ENCODE measurements around the gene DSCAM. TPM values are rescaled to one million over a fixed set of nuclear protein-coding genes. Genes with fewer than 3 reads are reported as not detected.
A peak's percentile ranks its signal among the peaks of the same experiment; 100 is the strongest.

Gene DSCAM
- total RNA-seq, 4 donors from 2014 or later, result not detected

DNA sequence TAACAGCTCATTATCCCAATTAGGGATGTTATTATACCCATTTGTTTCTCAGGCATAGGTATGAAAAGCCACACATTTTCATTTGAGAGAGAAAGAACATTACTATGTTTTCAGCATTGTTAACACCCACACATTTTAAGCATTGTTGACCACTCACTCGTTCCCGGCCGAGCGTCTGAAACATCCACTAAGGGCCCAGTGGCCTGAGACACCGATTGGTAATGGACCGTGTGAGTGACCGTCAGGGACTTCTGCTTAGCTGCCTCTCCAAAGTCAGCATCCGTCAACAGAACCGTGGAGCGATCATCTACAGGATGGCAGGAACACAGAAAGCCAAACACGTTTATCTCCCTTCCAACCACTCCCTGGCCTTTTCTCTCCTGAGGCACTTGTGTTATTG lies 795.2 kb downstream of the DSCAM start:
- Histone ChIP-seq H3K9me3 (peaks cover 0 to 3% (median 0%) of the 10 kb centered on the region in 3 donors), H3K36me3 (no peaks in the 10 kb centered on the region), H3K4me3 (no peak overlapping the region), H3K4me1 (peaks cover 16 to 78% (median 21%) of the 10 kb centered on the region in 3 donors), H3K27ac (peak overlapping the region; percentile 84 to 99 (median 89)), H3K27me3 (no peaks in the 10 kb centered on the region)
- TF ChIP-seq EP300 (IDR thresholded peaks at IDR 0.05) (no peak), POLR2A (IDR thresholded peaks at IDR 0.05) (no peak)
- 67 to 90% methylated on average over 4 to 11 of the region's 11 CpGs for WGBS, 2 donors (ENCODE audit: low coverage in 1 of 2)
- no peak for ATAC-seq

DNA sequence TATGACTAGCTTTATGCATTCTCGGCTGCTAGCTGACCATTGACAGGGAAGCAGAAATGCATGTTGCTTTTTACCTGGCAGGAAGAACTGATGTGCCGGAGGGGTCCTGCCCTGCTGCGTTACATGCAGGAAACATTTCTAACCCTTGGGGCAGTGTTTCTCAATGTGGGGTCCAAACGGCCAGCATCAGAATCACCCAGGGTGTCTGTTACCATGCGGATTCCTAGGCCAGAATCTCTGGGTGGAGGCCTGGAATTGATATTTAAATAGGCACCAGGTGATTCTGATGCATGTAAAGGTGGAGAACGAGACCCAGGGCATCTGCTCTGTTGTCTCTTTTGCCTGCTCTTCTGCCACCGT lies 797.0 kb downstream of the DSCAM start:
- Histone ChIP-seq H3K27me3 (no peaks in the 10 kb centered on the region), H3K27ac (peak overlapping the region; percentile 82 to 97 (median 88)), H3K4me1 (peaks cover 17 to 83% (median 21%) of the 10 kb centered on the region in 3 donors), H3K9me3 (no peaks in the 10 kb centered on the region), H3K4me3 (no peak overlapping the region), H3K36me3 (no peaks in the 10 kb centered on the region)
- WGBS, 2 donors (ENCODE audit: low coverage in 1 of 2), result 44 to 50% methylated on average over 4 to 7 of the region's 7 CpGs
- no peak for ATAC-seq
- TF ChIP-seq POLR2AphosphoS5 (IDR thresholded peaks at IDR 0.05) (no peak), CTCF (IDR thresholded peaks at IDR 0.05) (peak in 2 of 4 experiments; percentile 16 to 19)

DNA sequence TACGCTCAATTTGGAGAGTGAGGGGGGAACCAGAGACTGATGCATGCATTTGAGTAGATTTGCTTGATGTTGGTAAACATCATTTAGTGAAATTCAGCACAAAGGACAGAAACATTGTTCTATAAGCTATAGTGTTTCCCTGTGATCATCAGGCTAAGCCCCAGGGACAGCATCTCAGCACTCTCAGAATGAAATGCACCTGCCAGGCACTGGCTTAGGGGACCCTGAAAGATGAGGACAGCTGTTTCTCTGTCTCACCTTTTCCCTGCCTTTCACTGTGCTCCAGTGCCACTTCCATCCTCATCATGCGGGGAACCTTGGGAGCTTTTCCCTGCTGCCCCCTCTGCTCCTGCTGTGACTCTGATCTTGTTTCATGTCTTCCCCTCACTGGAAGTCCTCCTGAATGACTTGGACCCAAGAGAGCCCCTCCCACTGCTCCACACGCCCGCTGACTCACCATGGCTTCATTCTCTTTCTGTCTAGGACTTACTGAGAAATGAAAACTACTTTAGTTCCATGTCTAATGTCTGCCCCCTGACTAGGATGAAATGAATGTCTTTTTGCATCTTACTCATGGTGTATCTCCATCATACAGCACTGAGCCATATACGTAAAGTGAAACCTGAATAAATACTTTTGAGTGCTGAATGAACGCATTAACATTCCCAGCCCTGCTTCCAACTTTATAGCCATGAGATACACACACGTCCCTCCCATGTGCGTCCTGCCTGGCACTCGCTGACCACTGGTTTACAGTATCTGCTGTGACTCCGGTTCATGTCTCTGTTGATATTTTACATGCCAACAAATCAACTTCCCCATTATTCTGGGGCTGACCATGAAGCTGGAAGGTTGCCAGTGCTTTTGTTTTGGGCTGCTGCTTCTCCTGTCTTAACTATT lies 797.7 kb downstream of the DSCAM start:
- no peaks in the 10 kb centered on the region for H3K9me3 ChIP-seq
- ATAC-seq, result peak; percentile 44
- peak overlapping the region; percentile 82 to 97 (median 88) for H3K27ac ChIP-seq
- no peaks in the 10 kb centered on the region for H3K36me3 ChIP-seq
- TF ChIP-seq POLR2AphosphoS5 (IDR thresholded peaks at IDR 0.05), result peak; percentile 76
- TF ChIP-seq EP300 (IDR thresholded peaks at IDR 0.05), result no peak
- 0 to 27% methylated on average over 4 to 10 of the region's 10 CpGs for WGBS, 2 donors (ENCODE audit: low coverage in 1 of 2)
- peaks cover 17 to 77% (median 21%) of the 10 kb centered on the region in 3 donors for H3K4me1 ChIP-seq
- no peaks in the 10 kb centered on the region for H3K27me3 ChIP-seq
- H3K4me3 ChIP-seq, result no peak overlapping the region

DNA sequence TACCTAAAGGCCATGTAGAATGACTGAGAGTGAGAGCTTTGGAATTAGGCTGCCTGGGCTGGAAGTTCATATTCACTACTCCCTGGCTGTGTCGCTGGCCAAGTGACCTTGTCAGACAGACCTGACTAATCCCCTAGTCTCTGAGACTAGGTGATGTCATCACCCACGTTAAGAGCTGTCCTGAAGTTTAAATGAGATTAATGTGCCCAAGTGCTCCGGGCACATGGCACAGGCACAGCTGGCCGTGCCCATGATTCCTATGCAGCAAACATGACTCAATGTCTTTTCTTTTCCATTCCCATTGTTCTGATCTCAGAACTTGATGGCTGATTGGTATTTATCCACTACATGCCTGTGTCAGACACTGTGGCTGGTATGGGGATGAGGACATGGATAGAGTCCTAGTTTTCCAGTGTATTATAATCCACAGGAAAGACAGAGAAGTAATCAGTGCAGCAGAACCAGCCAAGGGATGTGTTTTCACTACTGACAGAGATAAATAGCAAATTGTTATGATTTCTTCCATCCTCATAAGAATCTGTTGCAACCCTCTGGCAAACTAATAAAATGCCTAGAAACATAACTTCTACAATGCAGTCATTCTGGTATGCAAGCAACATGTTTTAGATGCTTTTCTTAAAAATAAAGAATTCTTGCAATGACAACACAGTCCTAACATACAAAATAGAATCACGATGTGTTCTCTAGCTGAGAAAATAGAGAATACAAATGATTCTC lies 798.8 kb downstream of the DSCAM start:
- TF ChIP-seq POLR2AphosphoS5 (IDR thresholded peaks at IDR 0.05) (peak; percentile 93), CTCF (IDR thresholded peaks at IDR 0.05) (no peak), EP300 (IDR thresholded peaks at IDR 0.05) (peak; percentile 4)
- Histone ChIP-seq H3K36me3 (no peaks in the 10 kb centered on the region), H3K27me3 (no peaks in the 10 kb centered on the region), H3K4me3 (no peak overlapping the region), H3K27ac (peak overlapping the region; percentile 82 to 97 (median 88)), H3K4me1 (peaks cover 17 to 67% (median 21%) of the 10 kb centered on the region in 3 donors), H3K9me3 (no peaks in the 10 kb centered on the region)
- ATAC-seq, result peak; percentile 83
- 12 to 29% methylated on average over 3 to 5 of the region's 5 CpGs for WGBS, 2 donors (ENCODE audit: low coverage in 1 of 2)

- Histone ChIP-seq H3K27ac (peak overlapping the region; percentile 82 to 97 (median 88)), H3K36me3 (no peaks in the 10 kb centered on the region), H3K9me3 (no peaks in the 10 kb centered on the region), H3K4me3 (no peak overlapping the region), H3K4me1 (peaks cover 17 to 59% (median 21%) of the 10 kb centered on the region in 3 donors), H3K27me3 (no peaks in the 10 kb centered on the region)
- WGBS, 2 donors (ENCODE audit: low coverage in 1 of 2), result 9 to 26% methylated on average over 2 of the region's 2 CpGs
- TF ChIP-seq EP300 (IDR thresholded peaks at IDR 0.05) (no peak), POLR2AphosphoS5 (IDR thresholded peaks at IDR 0.05) (peak; percentile 54), CTCF (IDR thresholded peaks at IDR 0.05) (no peak), POLR2A (IDR thresholded peaks at IDR 0.05) (no peak)
- no peak for ATAC-seq
Observed at GRCh38 chr21:40047211-40047610, 799.7 kb downstream of the DSCAM start.

Data from gastroesophageal sphincter (tissue), 4 donors.